Right ventricle myocardium inferior (tissue), 1 donor: ENCODE measurements around the gene MAML2. TPM values are rescaled to one million over a fixed set of nuclear protein-coding genes. Genes with fewer than 3 reads are reported as not detected.

Experiments used
- ATAC-seq: fragments of 200-7000 bp; cut with Tn5 transposase; one replicate; pipeline ENCODE4 v1.9.1; 2020; ENCODE audit warnings: mild to moderate bottlenecking, moderate library complexity
- DNase-seq: peaks from one replicate; pipeline ENCODE4 v3.0.0; 2021; ENCODE audit errors: missing footprints
- intact Hi-C: fragments of 100-400 bp; cut with DNase I; formaldehyde crosslinking; loops from one replicate; pipeline ENCODE4 v1.11.0; 2022
- long read RNA-seq: library from polyadenylated mRNA; unstranded; transcript quantifications from one replicate; pipeline ENCODE4 v2.0.0, GENCODE V29; 2021
- total RNA-seq: library from RNA; stranded (reverse); fragmentation: NEBNext Ultra II Directional; extraction: Animal tissue kit (Norgen Biotek cat#: 25700); gene quantifications from one replicate; pipeline ENCODE4 v1.2.1, GENCODE V29; 2021
- donor health status: DM: no; HTN: yes; CAD: no; lungs with severe emphysema.

MAML2 gene
- total RNA-seq = 5.2 TPM
- long read RNA-seq = 0 reads

DNA sequence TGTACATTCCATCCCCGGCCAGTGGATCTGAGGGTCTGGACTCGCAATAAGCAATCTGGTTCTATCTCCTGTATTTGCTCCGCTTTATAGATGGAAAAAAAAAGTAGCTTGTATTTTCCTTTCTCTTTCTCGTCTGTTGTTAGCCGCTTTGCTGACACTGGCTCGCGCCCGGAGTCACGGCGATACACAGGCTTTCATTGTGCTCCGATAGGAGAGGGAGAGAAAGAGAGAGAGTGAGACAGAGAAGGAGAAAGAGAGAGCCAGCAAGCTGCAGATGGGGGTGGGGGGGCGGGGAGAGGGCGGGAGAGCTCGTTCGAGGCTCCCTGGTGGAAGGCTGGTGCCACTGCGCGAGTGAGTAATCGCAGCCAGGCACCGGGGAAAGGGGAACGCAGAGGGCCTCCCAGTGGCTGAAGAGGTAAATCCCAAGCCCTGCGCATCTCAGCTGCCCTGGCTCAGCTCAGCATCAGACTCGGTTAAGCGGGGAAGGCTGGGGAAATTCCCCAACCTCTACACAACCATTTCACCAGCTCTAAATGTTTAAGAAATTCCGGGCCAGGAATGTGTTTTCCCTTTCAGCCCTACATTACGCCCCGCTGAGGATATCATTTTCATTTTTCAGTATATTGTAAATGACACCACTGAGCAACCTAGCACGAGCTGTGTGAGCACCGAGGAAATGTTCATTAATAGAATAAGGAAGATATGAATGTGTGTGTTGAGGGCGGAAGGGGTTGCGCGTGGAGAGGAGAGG, at the start of gene MAML2:
Gene MAML2 (minus strand): TSS at position 235 of the 751 bp plus-strand sequence. CDS start 1,300 bp downstream, outside the sequence.
- peak; percentile 96 for DNase-seq
- intact Hi-C loops = loop anchor here (1.0 to 10.0 kb wide), 6 partner anchors 28 to 506 kb away; partner anchors contain the start of gene MTMR2
- peak; percentile 94 for ATAC-seq

DNA sequence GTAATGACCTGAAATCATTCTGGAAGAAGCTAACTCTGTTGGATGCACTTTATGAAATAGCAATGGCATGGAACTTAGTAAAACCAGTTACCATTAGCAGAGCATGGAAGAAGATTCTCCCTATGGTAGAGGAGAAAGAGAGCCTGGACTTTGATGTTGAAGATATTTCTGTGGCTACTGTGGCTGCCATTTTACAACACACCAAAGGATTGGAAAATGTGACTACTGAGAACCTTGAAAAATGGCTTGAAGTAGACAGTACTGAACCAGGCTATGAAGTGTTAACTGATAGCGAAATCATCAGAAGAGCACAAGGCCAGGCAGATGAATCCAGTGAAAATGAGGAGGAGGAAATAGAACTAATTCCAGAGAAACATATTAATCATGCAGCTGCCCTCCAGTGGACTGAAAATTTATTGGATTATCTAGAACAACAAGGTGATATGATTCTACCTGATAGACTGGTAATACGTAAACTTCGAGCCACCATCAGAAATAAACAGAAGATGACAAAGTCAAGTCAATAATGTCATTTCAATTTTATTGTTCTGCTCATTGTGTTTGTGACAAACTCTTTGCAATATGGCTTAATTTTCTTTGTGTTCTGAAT, 48.8 kb upstream of the MAML2 start:
- DNase-seq = no peak
- intact Hi-C loops = loop anchor here (10.0 kb wide), 1 partner anchor 557 kb away; no protein-coding TSS in a partner anchor
- no peak for ATAC-seq

DNA sequence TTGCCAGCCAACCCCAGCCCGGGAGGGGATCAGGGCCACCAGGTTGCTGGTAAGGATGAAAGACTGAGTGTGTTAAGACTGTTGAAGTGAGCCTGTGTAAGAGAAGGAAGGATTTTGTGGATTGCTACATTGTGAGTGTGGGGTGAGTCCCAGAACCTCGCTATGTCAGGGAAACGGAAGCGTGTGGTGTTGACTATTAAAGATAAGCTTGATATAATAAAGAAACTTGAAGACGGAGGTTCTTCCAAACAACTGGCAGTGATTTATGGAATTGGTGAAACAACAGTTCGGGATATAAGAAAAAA, 47.4 kb upstream of the MAML2 start:
- intact Hi-C loops = loop anchor here (10.0 kb wide), 1 partner anchor 556 kb away; no protein-coding TSS in a partner anchor
- DNase-seq (no peak), ATAC-seq (peak; percentile 2)

DNA sequence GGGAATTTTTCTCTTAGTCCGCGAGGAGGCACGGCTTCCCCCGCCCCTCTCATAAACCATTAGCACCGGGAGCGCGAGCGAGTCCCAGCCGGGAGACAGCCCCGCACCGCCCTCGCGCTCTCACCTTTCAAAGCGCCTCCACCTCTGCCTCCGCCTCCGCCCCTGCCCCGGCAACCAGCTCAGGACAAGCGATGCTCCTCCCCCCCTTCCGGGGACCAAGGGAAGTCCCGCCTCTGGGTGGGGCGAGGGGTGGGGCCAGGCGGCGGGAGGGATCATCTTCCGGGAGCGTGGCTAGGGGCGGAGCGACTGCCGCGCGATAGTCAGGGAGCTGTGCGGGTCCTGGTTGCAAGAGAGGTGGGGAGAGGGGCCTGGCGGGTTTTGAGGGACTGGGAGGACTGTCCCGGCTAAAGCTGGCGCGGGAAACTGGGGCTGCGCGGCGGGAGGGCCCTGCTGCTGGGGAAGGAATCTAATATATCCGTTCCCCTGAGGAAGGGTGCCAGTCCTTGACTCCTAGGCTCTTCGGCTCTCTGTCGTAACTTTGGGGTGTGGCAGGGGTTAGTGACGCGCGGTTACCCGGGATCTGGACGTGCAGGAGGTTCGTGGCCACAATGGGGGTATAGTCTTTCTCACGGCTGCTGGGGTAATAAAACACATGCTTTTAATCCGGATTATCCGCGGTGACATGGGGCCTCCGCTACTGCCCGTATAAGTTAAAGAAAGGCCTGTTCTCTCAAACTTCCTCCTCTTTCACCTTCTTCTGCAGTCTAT, 46.9 kb upstream of the MAML2 start, which contains the start of the genes CCDC82 and JRKL:
Gene CCDC82 (minus strand): TSS at position 193 of the 768 bp plus-strand sequence. CDS start 5,165 bp downstream, outside the sequence.
Gene JRKL (plus strand): TSS at position 294 of the 768 bp plus-strand sequence. CDS start 637 bp downstream, outside the sequence.
- intact Hi-C loops = loop anchor here (10.0 kb wide), 1 partner anchor 555 kb away; no protein-coding TSS in a partner anchor
- DNase-seq (peak; percentile 98), ATAC-seq (peak; percentile 100)

DNA sequence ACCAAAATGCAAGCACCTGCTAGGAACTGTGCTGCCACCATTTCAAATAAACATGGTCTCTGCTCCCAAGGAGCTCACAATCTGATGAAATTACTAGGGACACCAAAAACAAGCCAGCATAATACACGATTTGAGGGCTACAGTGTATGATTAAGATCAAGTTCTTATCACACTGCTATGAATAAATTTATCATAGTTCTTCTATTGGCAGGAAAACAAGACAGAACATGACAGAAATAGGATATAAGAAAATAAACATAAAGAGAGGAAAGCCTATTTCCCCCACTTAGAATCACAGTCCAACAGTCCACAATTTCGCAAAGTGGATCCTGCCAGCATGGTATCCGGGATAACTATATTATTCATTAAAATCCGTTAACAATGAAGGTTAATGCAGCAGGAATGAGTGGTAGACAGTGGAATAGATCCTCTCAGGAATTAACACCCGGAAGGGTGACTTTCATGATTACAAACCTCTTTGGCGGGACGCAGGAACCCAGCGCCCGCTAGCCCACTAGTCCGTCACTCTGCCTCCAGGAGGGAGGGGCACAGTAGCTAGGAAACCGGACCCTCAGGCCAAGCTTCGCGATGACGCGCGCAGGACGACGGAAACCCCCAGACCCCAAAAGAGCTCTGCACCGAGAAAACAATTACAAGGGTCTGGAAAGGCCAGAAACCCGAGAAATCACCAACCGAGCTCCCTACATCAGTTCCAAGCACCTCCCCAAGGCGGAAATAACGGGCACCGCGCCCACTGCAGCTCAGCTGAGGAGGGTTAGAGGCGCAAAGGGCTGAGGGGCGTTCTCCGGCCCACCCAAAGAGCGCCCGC, 46.1 kb upstream of the MAML2 start:
- DNase-seq (no peak), ATAC-seq (peak; percentile 41)
- intact Hi-C loops = no loop called here

DNA sequence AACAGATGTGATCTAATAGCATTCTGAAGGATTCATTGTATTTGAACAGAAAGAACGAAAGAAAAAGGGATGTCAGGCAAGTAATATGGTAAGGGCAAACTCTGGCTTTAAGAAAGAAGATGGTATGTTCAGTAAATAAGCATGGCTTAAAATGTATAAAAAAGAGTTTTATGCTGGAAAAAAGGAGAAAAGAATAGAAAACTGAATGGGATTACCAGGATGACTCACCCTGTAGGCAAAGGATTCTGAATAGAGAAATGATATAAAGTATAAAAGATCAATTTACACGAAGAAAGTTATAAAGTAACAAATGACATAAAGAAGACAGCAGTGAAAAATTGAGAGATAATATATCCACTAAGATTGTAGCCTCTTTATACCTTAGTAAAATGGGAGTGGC, 42.2 kb upstream of the MAML2 start:
- DNase-seq (no peak), ATAC-seq (no peak)
- intact Hi-C loops = no loop called here

DNA sequence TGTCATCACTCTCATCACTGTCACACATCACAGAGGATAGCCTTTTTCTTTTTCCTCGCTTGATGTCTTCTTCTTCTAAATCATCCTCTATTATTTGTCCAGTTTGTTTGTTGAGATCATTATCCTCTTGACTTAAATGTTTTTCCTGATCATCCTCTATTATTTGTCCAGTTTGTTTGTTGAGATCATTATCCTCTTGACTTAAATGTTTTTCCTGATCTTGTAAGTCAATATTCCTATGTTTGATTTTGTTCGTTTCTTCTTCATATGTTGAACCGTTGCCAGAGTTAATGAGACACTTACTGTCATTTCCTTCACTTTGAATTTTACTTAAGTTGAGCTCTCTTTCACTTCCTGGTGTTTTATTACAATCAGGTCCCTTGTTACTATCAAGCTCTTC, 41.2 kb upstream of the MAML2 start:
- no peak for ATAC-seq
- intact Hi-C loops = no loop called here
- DNase-seq = no peak

DNA sequence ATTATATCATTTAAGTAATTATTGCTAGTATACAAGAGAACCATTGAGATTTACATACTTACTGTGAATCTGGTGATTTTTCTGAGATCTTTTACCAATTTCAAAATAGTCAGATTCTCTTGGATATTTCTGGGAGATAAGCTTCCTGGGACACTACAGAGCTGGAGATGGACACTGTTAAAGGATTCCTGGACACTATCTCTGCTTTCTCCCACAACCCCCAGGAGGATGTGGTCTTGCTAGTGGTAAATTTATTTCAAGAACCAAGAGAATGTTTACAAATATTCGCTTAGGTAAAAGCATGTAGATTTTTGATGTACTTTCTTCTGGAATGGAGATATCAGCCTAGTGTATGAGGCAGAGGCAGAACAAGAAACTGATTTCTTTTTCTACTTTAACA, 33.8 kb upstream of the MAML2 start:
- ATAC-seq = no peak
- no peak for DNase-seq
- intact Hi-C loops = no loop called here

DNA sequence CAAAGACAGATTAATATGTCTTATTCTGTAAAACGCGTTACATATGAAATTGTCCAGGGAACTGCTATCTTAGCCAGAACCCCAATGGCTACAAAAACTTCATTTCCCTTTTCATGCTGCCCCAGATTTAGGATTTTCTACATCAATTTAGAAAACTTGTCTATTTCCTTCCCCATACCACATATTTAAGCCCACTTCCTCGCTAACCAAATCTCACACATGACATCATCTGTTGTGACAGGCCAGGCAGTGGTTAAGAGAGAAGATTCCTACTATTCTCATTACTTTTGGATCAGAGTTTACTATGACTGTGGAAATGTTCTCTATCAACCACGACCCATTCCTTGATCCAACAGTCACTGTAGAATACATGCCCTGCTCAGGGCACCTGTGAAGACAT, 30.8 kb upstream of the MAML2 start:
- DNase-seq = no peak
- intact Hi-C loops = no loop called here
- ATAC-seq = no peak

DNA sequence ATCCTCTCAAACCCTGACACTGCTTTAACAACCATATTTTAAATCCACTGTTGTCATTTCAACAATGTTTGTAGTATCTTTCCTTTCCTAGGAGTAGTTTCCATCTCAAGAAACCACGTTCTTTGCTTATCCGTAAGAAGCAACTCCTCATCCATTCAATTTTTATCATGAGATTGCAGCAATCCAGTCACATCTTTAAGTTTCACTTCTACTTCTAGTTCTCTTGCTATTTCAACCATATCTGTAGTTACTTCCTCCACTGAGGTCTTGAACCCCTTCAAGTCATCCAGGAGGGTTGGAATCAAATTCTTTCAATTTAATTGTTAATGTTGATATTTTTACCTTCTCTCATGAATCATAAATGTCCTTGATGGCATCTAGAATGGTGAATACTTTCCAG, 24.3 kb upstream of the MAML2 start:
- no peak for ATAC-seq
- no peak for DNase-seq
- intact Hi-C loops = no loop called here

DNA sequence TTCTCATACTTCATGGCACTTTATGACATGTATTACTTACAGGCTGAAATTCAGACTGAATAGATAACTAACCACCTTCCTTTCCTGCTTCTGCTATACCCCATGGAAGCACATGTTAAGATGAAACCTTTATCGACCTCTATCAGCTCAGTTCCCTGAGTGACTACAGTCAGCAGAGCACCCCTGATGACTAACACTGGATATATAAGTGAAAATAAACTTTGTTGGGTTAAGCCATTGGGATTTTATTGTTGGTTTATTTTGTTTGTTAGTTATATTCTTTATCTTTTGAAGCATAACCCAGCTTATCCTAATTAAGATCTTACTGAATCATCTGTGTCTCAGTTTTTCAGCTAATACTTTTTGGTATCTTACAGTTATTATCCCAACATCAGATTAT, 23.0 kb upstream of the MAML2 start:
- ATAC-seq = no peak
- DNase-seq = no peak
- intact Hi-C loops = no loop called here

DNA sequence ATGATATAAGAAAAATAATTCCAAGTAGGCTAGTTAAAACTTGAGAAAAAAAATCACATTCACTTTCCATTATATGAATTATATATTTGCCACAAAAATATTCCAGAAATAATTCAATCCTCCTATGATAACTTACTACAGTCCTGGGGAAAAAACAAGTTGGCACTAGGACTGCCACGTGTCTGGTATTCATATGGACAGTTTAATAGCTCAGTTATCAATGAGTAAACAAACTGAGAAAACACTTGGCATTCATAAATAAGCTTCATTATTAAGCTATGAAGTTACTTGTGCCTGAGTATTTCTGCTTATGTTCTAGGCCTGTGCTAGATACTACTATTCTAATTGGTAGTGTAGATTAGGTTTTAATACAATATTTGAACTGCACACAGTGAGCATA, 22.5 kb upstream of the MAML2 start:
- DNase-seq (no peak), ATAC-seq (no peak)
- intact Hi-C loops = no loop called here

DNA sequence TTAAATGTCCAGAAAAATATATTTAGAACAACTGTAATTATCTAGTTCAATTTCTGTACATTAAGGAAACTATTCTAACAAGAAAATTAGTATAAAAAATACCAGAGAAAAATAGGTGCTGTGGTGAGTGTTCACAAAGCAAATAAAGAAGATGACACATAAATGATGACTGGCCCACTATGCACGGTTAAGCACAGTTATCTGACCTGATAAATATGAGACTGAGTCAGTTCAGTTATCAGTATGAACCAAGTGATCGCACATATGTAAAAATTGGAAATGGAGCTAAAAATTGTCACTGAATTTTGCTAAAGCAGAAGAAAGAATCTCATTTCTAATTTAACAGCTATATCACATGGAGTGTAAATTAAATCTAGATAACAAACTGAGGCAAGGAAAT, 18.8 kb upstream of the MAML2 start:
- intact Hi-C loops = no loop called here
- DNase-seq = no peak
- no peak for ATAC-seq

DNA sequence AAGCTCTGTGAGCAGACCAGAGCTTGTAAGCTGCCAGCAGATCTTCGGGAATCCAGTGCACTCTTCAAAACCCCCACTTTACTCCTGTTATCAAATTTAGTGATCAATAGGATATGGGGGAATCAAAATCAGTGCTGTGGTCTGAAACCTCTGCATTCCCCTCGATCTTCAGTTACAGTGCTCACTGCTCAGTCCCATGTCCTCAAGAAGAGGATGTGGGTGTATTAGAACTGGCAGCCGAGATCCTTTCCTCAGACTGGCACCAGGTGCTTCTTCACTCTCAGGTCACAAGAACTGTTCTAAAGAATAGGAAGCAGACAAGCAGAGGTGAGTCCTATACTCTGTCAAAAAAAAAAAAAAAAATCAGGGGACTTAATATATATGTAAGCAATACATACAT, 15.3 kb upstream of the MAML2 start:
- intact Hi-C loops = no loop called here
- ATAC-seq (no peak), DNase-seq (no peak)

DNA sequence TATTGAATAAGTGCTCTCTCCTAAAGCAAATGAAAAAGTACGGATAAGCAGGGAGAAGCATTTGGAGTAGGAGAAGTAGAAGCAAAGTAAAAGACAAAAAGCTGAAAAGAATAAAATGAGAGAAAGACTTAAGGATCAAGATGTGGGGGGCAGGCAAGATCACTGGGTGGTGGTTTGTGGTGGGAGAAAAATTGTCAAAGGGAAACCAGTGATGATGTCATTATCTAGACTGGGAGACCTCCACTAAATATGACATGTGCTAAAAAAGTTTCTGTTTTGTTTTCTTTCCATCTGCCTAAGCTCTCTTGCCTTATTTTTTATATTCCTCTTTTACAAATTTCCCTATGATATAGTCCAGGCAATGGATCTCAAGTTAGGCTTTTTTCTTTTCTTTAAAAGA, 14.8 kb upstream of the MAML2 start:
- ATAC-seq = no peak
- intact Hi-C loops = no loop called here

DNA sequence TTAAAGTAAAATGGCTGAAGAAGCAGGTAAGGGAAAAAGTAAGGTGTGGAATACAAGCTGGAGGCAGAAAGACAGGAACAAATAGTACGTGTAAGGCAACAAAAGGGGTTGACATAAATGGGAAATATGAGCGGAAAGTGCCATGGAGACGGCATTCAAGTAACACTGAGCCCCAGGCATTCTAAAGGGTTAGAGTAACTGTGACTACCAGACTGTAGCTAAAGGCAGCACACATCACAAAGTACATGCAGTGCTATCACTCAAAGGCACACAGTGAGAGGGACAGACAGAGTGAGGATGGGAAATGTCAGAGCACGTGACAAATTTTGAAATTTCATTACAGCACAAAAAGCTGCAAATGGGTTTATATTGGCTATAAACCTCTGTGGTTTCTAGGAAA, 13.9 kb upstream of the MAML2 start:
- no peak for ATAC-seq
- no peak for DNase-seq
- intact Hi-C loops = no loop called here

More for the DNA sequence above, 14.8 kb upstream of the MAML2 start:
- no peak for DNase-seq

DNA sequence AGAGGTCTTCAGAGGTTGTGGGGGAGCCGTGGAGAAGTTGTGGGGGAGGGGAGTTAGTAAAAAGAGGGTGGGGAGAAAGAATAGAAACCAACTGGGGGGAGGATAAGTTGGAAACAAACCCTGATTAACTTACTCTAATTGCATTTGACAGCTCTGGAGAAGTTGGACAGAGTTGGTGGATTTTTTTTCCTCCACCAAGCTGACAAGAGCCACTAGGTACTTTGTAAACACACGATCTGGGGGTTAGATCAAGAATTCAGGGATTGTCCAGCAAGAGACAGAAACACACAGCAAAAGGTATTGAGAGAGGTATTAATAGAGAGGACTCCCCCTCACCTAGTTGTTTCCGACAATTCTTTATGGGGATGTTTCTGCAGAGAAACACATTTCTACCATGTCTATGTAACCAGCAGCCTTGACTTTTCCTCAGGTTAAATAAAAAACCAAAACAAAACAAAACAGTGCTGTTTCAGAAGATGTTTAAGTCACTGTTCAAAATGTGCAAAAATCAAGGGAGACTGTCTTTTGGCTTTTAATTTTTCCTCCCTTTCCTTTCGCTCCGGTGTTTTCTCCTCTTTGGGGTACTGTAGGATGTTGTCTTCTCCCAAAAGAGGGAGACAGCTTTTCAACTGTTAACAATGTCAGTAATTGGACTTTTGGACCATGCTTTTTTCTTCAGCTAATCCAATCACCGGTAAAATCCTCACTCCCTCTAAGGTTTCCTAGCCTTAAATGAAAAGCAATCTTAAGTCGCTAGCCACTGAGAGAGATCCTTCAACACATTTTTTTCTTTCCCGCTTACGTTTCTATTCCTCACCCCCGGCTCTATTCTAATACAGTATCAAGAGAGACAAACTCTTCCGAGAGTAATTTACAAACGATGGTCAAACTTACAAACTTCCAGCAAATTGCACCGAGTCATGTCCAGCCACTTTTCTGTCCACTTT, 708 bp downstream of the MAML2 start:
- DNase-seq (no peak), ATAC-seq (no peak)
- intact Hi-C loops = loop anchor here (2.0 to 10.0 kb wide), 5 partner anchors 27 to 505 kb away; partner anchors contain the start of gene MTMR2
